A549 (cell line): Measurements from ENCODE around the gene ENO3. TPM values are rescaled to one million over a fixed set of nuclear protein-coding genes. Genes with fewer than 3 reads are reported as not detected.
A peak's percentile ranks its signal among the peaks of the same experiment; 100 is the strongest.

ENCODE experiments used
- ATAC-seq, 2 experiments: fragments of 200-7000 bp in 1 of 2; fragments of >200 bp in 1 of 2; cut with Nextera tagmentation in 1 of 2; cut with Tn5 transposase in 1 of 2; 3 replicates each; pipeline versions ENCODE4 v1.8.0 to v1.9.1; 2018 to 2020; ENCODE audit warnings: mild to moderate bottlenecking in 1 of 2, moderate library complexity in 1 of 2
- CTCF ChIA-PET: fragments of 300-600 bp; sonication (Branson Sonifier 250); formaldehyde crosslinking; extraction: SDS; loops from one replicate; lab custom pipeline; 2021; ENCODE audit warnings: antibody characterized with exemption, inconsistent platforms; lab: Yijun Ruan, JAX
- POLR2A ChIA-PET: fragments of 350-600 bp; formaldehyde crosslinking; extraction: SDS; loops from one replicate; lab custom pipeline; 2021; ENCODE audit warnings: antibody characterized with exemption, inconsistent platforms; lab: Yijun Ruan, JAX
- DNase-seq, 2 experiments: peaks; one replicate each; pipeline versions ENCODE4 v3.0.0 to v3.0.0-alpha.2; 2011 to 2016; ENCODE audit warnings: low read depth in 1 of 2, low spot score in 1 of 2
- FAIRE-seq: peaks from 2 replicates; lab custom pipeline; 2011; peaks lifted over from hg19 to GRCh38; lab: Jason Lieb, UNC
- H3K27ac ChIP-seq, 2 experiments: fragments of >200 bp; sonication (Bioruptor Twin); formaldehyde crosslinking; 3 replicates each; pipeline ENCODE4 v1.5.1; 2016 to 2017
- H3K4me1 ChIP-seq: fragments of >200 bp; sonication (Bioruptor Twin); formaldehyde crosslinking; 3 replicates; pipeline ENCODE4 v1.6.1; 2016
- H3K4me2 ChIP-seq: fragments of >200 bp; sonication (Bioruptor Twin); formaldehyde crosslinking; 3 replicates; pipeline ENCODE4 v1.6.1; 2016
- H3K4me3 ChIP-seq: fragments of >200 bp; sonication (Bioruptor Twin); formaldehyde crosslinking; 3 replicates; pipeline ENCODE4 v1.5.1; 2016
- H3K9me3 ChIP-seq: fragments of >200 bp; sonication (Bioruptor Twin); formaldehyde crosslinking; 3 replicates; pipeline ENCODE4 v1.6.1; 2016
- BCL3 ChIP-seq: fragments of >200 bp; sonication (Bioruptor Twin); formaldehyde crosslinking; IDR thresholded peaks from 3 replicates; pipeline ENCODE4 v1.6.1; 2016
- BHLHE40 ChIP-seq: IDR thresholded peaks from 2 replicates; pipeline ENCODE4 v1.6.1; 2012; ENCODE audit warnings: low read depth, low read length, inconsistent platforms
- CBX2 ChIP-seq: fragments of 200-600 bp; sonication (generic); IDR thresholded peaks from 2 replicates; pipeline ENCODE4 v1.6.1; 2016; ENCODE audit warnings: low read depth, mild to moderate bottlenecking, borderline replicate concordance
- CHD4 ChIP-seq: fragments of 200-600 bp; sonication (generic); IDR thresholded peaks from 2 replicates; pipeline ENCODE4 v1.6.1; 2016; ENCODE audit warnings: antibody characterized with exemption, mild to moderate bottlenecking, borderline replicate concordance
- EHF ChIP-seq: fragments of 250-450 bp; sonication (Bioruptor Pico); IDR thresholded peaks from 2 replicates; pipeline ENCODE4 v1.5.0; 2020; ENCODE audit warnings: mild to moderate bottlenecking
- EHMT2 ChIP-seq: fragments of 200-600 bp; sonication (generic); IDR thresholded peaks from 2 replicates; pipeline ENCODE4 v1.6.1; 2016; ENCODE audit warnings: antibody characterized with exemption, low read depth, mild to moderate bottlenecking, moderate library complexity
- EP300 ChIP-seq, 2 experiments: fragments of >200 bp; sonication (Bioruptor Twin); formaldehyde crosslinking; IDR thresholded peaks; 2 replicates in 1 of 2; 3 replicates in 1 of 2; pipeline ENCODE4 v1.6.1; 2016 to 2017
- FOSL2 ChIP-seq, 2 experiments: fragments of 450-650 bp in 1 of 2; fragments of >200 bp in 1 of 2; sonication (Bioruptor Twin) in 1 of 2; formaldehyde crosslinking; IDR thresholded peaks; 2 replicates each; pipeline versions ENCODE4 v1.5.0 to v1.6.1; 2016 to 2020; ENCODE audit warnings: mild to moderate bottlenecking in 1 of 2, moderate library complexity in 1 of 2
- GATA3 ChIP-seq: IDR thresholded peaks from 2 replicates; pipeline ENCODE4 v1.6.1; 2012; ENCODE audit warnings: borderline replicate concordance
- HOXB5 ChIP-seq: fragments of 250-450 bp; sonication (Bioruptor Pico); IDR thresholded peaks from 2 replicates; pipeline ENCODE4 v1.5.0; 2020; ENCODE audit warnings: mild to moderate bottlenecking, moderate library complexity
- KDM1A ChIP-seq: fragments of 200-600 bp; sonication (generic); IDR thresholded peaks from 2 replicates; pipeline ENCODE4 v1.6.1; 2016; ENCODE audit warnings: low read depth, mild to moderate bottlenecking
- NFE2L2 ChIP-seq: fragments of 150-350 bp; conservative IDR thresholded peaks from 2 replicates; pipeline ENCODE4 v1.6.1; 2014; ENCODE audit warnings: low read length
- NR3C1 ChIP-seq: fragments of >200 bp; sonication (Bioruptor Twin); formaldehyde crosslinking; IDR thresholded peaks from 3 replicates; pipeline ENCODE4 v1.6.1; 2017
- PHF8 ChIP-seq: fragments of 200-600 bp; sonication (generic); IDR thresholded peaks from 2 replicates; pipeline ENCODE4 v1.6.1; 2016; ENCODE audit warnings: low read depth, mild to moderate bottlenecking, antibody characterized with exemption, moderate library complexity, borderline replicate concordance
- POLR2A ChIP-seq: IDR thresholded peaks from 2 replicates; pipeline ENCODE4 v1.6.1; 2012; ENCODE audit warnings: mild to moderate bottlenecking, low read length
- RCOR1 ChIP-seq: fragments of 150-350 bp; IDR thresholded peaks from 2 replicates; pipeline ENCODE4 v1.6.1; 2014; ENCODE audit warnings: antibody characterized with exemption, low read length, low read depth
- RFX5 ChIP-seq: fragments of 450-650 bp; IDR thresholded peaks from 2 replicates; pipeline ENCODE4 v1.7.1; 2014; ENCODE audit warnings: antibody characterized with exemption, mild to moderate bottlenecking, moderate library complexity
- RNF2 ChIP-seq: fragments of 200-600 bp; sonication (generic); IDR thresholded peaks from 2 replicates; pipeline ENCODE4 v1.6.1; 2016; ENCODE audit warnings: low read depth, mild to moderate bottlenecking, antibody characterized with exemption, moderate library complexity, borderline replicate concordance
- SMC3 ChIP-seq: fragments of >200 bp; sonication (Bioruptor Twin); formaldehyde crosslinking; IDR thresholded peaks from 3 replicates; pipeline ENCODE4 v1.6.1; 2018; ENCODE audit warnings: inconsistent platforms
- SREBF2 ChIP-seq: fragments of 450-650 bp; IDR thresholded peaks from 2 replicates; pipeline ENCODE4 v1.6.1; 2014; ENCODE audit warnings: mild to moderate bottlenecking, moderate library complexity
- USF2 ChIP-seq: fragments of 450-650 bp; IDR thresholded peaks from 2 replicates; pipeline ENCODE4 v1.6.1; 2014; ENCODE audit warnings: antibody characterized with exemption
- ZSCAN20 ChIP-seq: fragments of 250-450 bp; sonication (Bioruptor Pico); IDR thresholded peaks from 2 replicates; pipeline ENCODE4 v1.8.0; 2022; ENCODE audit warnings: mild to moderate bottlenecking, moderate library complexity
- WGBS: methylation state at CpG from one replicate; pipeline ENCODE4 v1.1.6; 2017; ENCODE audit errors: missing lambda C conversion rate; 5-methylcytosine and 5-hydroxymethylcytosine counted together
- polyA plus RNA-seq, 4 experiments: library from polyadenylated mRNA; depleted of rRNA in 3 of 4; stranded (reverse); fragments of >200 nt; fragmentation: RNase III in 1 of 4; extraction: RNeasy Plus Mini Kit Qiagen cat#74134 plus additional on column Dnase treatment in 1 of 4; gene quantifications; 2 replicates in 3 of 4; 3 replicates in 1 of 4; pipeline ENCODE4 v1.2.3, GENCODE V29; 2011 to 2017
- TF ChIP-seq, protein P1 (sequence below): IDR thresholded peaks from 2 replicates; pipeline ENCODE4 v1.6.1; 2012

ENO3 gene
- polyA plus RNA-seq, 2 of the 4 experiments (the other 2 are of a cell fraction), result 52.5 to 109 TPM

DNA sequence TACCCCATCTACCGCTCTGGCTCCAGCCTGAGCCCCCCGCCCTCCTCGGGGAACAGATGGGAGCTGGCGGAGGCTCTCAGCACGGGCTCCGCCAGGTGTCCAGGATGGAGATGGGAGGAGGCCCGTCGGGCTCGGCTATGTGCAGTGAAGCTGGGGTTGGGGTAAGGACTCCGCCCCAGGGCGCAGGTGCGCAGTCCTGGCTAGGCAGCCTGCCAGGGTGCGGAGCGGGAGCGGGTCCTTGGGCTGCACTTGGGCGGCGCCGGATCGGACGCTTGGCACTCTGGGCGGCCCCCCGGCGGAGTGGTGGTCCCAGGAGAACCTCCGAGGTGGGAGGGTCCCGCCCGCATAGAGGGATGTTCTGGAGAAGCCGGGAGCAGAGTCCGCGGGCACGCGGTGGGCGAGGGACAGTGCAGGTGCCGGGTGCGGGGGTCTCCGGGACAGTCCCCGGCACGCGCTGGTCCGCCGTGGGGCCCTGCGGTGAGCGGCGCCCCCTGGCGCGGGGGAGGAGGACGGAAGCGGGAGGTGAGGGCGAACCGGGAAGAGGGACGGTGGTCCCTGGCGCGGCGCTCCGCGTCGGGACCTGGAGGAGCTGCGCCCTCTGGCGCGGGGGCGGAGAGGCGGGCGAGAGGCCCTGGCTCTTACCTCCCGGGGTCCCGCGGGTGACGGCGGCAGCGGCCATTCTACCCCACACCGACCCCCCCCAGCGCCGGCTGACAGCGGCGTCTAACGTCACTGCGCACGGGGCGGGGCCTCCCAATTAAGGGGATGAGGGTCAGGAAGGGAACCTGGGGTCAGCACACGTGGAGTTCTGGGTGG lies 36.2 kb downstream of the ENO3 start, which contains the start of gene CAMTA2 (continued):
- TF ChIP-seq CHD4 (peak; percentile 73; the same call in 1 of the 2 replicates), BCL3 (0 out of 3 replicates have a peak, but pooled peaks have one; percentile 59), EHF (CRISPR knock-in tag) (no peak), GATA3 (peak; percentile 53; the same call in 1 of the 2 replicates), SMC3 (peak; percentile 71), RCOR1 (no peak), BHLHE40 (no peak), KDM1A (no peak)

DNA sequence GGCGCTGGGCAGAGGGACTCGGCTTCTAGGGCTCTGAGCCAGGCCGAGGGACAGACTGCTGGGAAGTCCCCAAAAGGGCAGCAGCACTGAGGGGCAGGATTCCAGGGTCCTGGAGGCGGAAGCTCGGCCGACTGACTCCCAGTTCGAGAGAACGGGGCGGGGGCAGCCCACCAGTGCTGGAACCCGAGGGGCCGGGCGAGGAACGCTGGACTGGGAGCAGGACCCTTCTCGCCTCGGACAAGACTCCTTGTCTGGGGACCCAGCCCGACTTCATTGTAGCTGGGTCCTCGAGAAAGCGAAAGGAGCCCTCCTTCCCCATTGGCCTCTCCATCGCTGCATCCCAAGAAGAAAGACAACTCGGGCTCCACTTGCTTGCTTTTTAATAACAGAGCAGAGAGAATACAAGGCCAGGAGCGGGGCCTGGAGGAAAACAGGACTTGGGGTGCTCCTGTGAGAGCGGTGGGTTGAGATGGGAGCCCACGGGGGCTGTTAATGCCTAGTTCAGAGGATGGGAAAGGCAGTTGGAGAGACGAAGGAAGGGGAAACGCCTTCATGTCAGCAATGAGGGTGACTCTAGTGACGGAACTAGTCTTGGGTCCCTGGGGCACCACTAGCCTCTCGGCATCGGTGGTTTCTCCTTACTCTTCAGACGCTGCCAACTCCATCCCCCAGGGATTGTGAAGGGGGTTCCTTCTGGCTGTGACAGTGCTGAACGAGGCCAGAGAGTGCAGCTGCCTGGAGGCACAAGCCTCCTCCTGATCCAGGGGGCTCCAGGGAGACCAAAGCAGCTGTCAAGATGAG lies 37.0 kb downstream of the ENO3 start:
- no peak for ATAC-seq
- Histone ChIP-seq H3K4me1 (peaks cover 21% of the 10 kb centered on the region), H3K4me2 (peak overlapping the region; percentile 89), H3K9me3 (no peaks in the 10 kb centered on the region), H3K4me3 (peak overlapping the region; percentile 78), H3K27ac (peak overlapping the region; percentile 88 to 91)
- peak in 1 of 2 experiments; percentile 32 for DNase-seq
- 36% methylated on average over 30 of the region's 30 CpGs for WGBS
- CTCF ChIA-PET, result interaction anchor here (0.6 to 6.5 kb wide), 39 partner anchors 7 to 471 kb away, joined by 3 to 148 read pairs (median 6); partner anchors contain the start of genes CHRNE, ENO3, INCA1 and KIF1C
- FAIRE-seq, result no peak
- POLR2A ChIA-PET, result interaction anchor here (0.9 to 3.0 kb wide), 5 partner anchors 10 to 198 kb away, joined by 3 to 17 read pairs (median 13); partner anchors contain the start of genes INCA1, KIF1C, RNF167 and SLC25A11
- TF ChIP-seq HOXB5 (CRISPR knock-in tag) (no peak), NR3C1 (no peak), USF2 (no peak), RNF2 (no peak), PHF8 (no peak), NFE2L2 (no peak), ZSCAN20 (CRISPR knock-in tag) (no peak), EHF (CRISPR knock-in tag) (no peak), SREBF2 (no peak), CBX2 (no peak), SMC3 (no peak), RFX5 (no peak), FOSL2 (IDR thresholded peaks at IDR 0.05) (no peak), FOSL2 (CRISPR knock-in tag; IDR thresholded peaks at IDR 0.05) (no peak)

DNA sequence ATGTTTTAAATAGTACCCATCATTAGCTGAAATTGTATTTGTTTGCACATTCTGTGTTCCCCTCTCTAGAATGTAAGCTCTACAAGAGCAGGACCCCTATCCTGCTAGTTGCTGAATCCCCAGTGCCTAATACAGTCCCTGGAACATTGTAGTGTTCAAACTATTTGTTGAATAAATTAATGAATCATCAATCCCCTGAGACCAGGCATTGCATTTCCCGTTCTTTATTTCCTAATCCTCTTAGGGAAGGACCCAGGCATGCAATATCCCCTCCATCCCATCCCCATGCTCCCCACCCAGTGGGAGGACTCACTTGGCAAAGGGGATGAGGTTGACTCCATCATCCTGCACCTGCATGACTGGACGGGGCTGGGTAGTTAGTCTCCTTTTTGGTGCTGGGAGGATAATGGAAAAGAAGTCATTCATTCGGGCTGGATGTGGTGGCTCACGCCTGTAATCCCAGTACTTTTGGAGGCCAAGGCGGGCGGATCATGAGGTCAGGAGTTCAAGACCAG lies 43.2 kb downstream of the ENO3 start:
- TF ChIP-seq, protein P1, sequence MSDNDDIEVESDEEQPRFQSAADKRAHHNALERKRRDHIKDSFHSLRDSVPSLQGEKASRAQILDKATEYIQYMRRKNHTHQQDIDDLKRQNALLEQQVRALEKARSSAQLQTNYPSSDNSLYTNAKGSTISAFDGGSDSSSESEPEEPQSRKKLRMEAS, result no peak
- TF ChIP-seq POLR2A, result no peak
- TF ChIP-seq EP300 (IDR thresholded peaks at IDR 0.05), result no peak
- no peak for TF ChIP-seq BHLHE40
- no peak for TF ChIP-seq EHMT2
- CTCF ChIA-PET, result interaction anchor here (0.6 to 4.9 kb wide), 7 partner anchors 7 to 91 kb away, joined by 3 to 30 read pairs (median 7); partner anchors contain the start of genes CAMTA2 and CHRNE
- no peak for ATAC-seq
- WGBS, result 84% methylated on average over 6 of the region's 6 CpGs
- POLR2A ChIA-PET, result no interaction called here
- no peak for DNase-seq
- no peak overlapping the region for H3K4me2 ChIP-seq
- no peak for FAIRE-seq
- H3K4me1 ChIP-seq, result peaks cover 11% of the 10 kb centered on the region
- H3K27ac ChIP-seq, result no peak overlapping the region
- no peaks in the 10 kb centered on the region for H3K9me3 ChIP-seq
- no peak overlapping the region for H3K4me3 ChIP-seq
